Suppressor macrophage treated with lipopolysaccharide for 1 hour (primary cell): ENCODE data around the gene MCM7.
A peak's percentile ranks its signal among the peaks of the same experiment; 100 is the strongest.

Experiments used
- DNase-seq, 3 donors: peaks; one replicate each; pipeline ENCODE4 v3.0.0-alpha.2; 2020 to 2022

Gene MCM7

GRCh38 chr7:100122067-100122466, 20.9 kb upstream of the MCM7 start:
- DNase-seq, result no peak

GRCh38 chr7:100120733-100121036, 19.5 kb upstream of the MCM7 start:
- no peak for DNase-seq

- peak in 2 of 3 donors; percentile 60 to 63 for DNase-seq
These were observed 19.0 kb upstream of the MCM7 start for GRCh38 chr7:100119970-100120732.

GRCh38 chr7:100119072-100119969, 18.1 kb upstream of the MCM7 start, which contains the start of the genes CNPY4 and TAF6:
TSS of gene CNPY4 (plus strand) at chr7:100119634. CDS start at chr7:100119745, 111 bp downstream.
TSS of gene TAF6 (minus strand) at chr7:100119358. CDS start at chr7:100114209, 5,149 bp downstream.
- DNase-seq, result peak; percentile 97

GRCh38 chr7:100118388-100119071, 17.3 kb upstream of the MCM7 start:
- no peak for DNase-seq

GRCh38 chr7:100115026-100115425, 13.8 kb upstream of the MCM7 start:
- no peak for DNase-seq

- no peak for DNase-seq
These were observed 10.7 kb upstream of the MCM7 start for GRCh38 chr7:100111914-100112313.

- DNase-seq, result no peak
These were observed 10.0 kb upstream of the MCM7 start for GRCh38 chr7:100111156-100111555.

- DNase-seq, result no peak
These were observed 8.4 kb upstream of the MCM7 start for GRCh38 chr7:100109521-100110163.

GRCh38 chr7:100107890-100108289, 6.7 kb upstream of the MCM7 start:
- no peak for DNase-seq

- DNase-seq, result no peak
These were observed 6.0 kb upstream of the MCM7 start for GRCh38 chr7:100107125-100107737.

- DNase-seq, result no peak
These were observed 5.4 kb upstream of the MCM7 start for GRCh38 chr7:100106633-100107032.

- no peak for DNase-seq
These were observed 4.3 kb upstream of the MCM7 start for GRCh38 chr7:100105534-100105933.

- no peak for DNase-seq
These were observed 2.0 kb upstream of the MCM7 start for GRCh38 chr7:100102950-100103840.

GRCh38 chr7:100100420-100101015, 679 bp downstream of the MCM7 start:
- DNase-seq, result peak; percentile 97 to 99 (median 98)

GRCh38 chr7:100099452-100099851, 1.7 kb downstream of the MCM7 start:
- DNase-seq, result no peak

GRCh38 chr7:100098913-100099312, 2.3 kb downstream of the MCM7 start:
- DNase-seq, result no peak

- no peak for DNase-seq
These were observed 5.5 kb downstream of the MCM7 start for GRCh38 chr7:100095704-100096103.

- DNase-seq, result no peak
These were observed 5.9 kb downstream of the MCM7 start for GRCh38 chr7:100095289-100095688.

- DNase-seq, result no peak
These were observed 7.2 kb downstream of the MCM7 start for GRCh38 chr7:100093925-100094486.

GRCh38 chr7:100093498-100093897, 7.7 kb downstream of the MCM7 start:
- DNase-seq, result no peak
